ENCODE results near the gene BIN2.
"Not testable (repeated sequence)": the region's sequence is repeated elsewhere in the genome, so short reads cannot be mapped to it uniquely, and the experiment has no call there.

BIN2 gene

DNA sequence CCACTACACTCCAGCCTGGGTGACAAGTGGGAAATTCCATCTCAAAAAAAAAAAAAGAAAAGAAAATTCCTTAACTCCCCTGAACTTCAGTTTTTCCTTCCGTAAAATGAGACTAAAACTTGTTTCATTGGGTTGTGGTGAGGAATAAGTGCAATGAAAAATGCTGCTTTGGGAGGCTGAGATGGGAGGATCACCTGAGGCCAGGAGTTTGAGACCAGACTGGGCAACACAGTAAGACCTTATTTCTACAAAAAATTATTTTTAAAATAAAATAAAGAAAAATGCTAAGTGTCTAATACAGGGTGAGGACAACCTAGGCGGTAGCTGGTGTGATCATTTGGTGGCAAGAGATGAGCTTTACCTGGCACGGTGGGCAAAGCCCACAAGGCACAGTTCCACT is 60.6 kb downstream of the BIN2 start:
- no peaks in the 10 kb centered on the region for H3K36me3 ChIP-seq (ENCODE audit: insufficient read depth, low read length)
- H3K27ac ChIP-seq, result no peak overlapping the region
- no peak overlapping the region for H3K4me3 ChIP-seq
- H3K9ac ChIP-seq (ENCODE audit: insufficient read length), result no peak overlapping the region
- no peak for DNase-seq (ENCODE audit: low read depth, low spot score)
- H3K9me3 ChIP-seq (ENCODE audit: low read depth, low read length), result no peaks in the 10 kb centered on the region
- TF ChIP-seq FOXP2 (optimal IDR thresholded peaks at IDR 0.05; ENCODE audit: control extremely low read depth, extremely low read length, insufficient read depth) (no peak), EZH2 (IDR thresholded peaks at IDR 0.05) (no peak), POLR2AphosphoS5 (IDR thresholded peaks at IDR 0.05; ENCODE audit: borderline replicate concordance, low read depth, low read length) (no peak)

DNA sequence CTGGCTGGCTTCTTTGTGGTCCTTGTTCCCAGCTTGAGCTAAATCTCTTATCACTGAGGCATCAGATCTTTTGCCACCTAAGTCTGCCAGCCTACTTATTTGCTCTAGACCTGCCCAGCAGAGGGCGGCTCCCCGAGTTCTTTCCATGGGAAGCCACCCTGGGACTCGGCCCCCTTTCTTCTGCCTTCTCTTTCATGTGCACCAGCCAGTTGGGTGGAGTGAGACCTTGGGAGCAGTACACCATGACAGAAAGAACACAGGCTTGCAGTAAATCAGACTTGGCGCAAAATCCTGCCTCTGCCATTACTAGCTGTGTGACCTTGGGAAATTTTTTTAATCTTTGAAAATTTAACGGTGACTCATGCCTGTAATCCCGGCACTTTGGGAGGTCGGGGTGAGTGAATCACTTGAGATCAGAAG is 61.2 kb downstream of the BIN2 start:
- no peak overlapping the region for H3K27ac ChIP-seq
- no peaks in the 10 kb centered on the region for H3K36me3 ChIP-seq (ENCODE audit: insufficient read depth, low read length)
- H3K4me3 ChIP-seq, result no peak overlapping the region
- DNase-seq (ENCODE audit: low read depth, low spot score), result no peak
- H3K9me3 ChIP-seq (ENCODE audit: low read depth, low read length), result no peaks in the 10 kb centered on the region
- H3K9ac ChIP-seq (ENCODE audit: insufficient read length), result no peak overlapping the region
- no peak for TF ChIP-seq EZH2 (IDR thresholded peaks at IDR 0.05)
- no peak for TF ChIP-seq POLR2AphosphoS5 (IDR thresholded peaks at IDR 0.05; ENCODE audit: borderline replicate concordance, low read depth, low read length)
- no peak for TF ChIP-seq FOXP2 (optimal IDR thresholded peaks at IDR 0.05; ENCODE audit: control extremely low read depth, extremely low read length, insufficient read depth)

DNA sequence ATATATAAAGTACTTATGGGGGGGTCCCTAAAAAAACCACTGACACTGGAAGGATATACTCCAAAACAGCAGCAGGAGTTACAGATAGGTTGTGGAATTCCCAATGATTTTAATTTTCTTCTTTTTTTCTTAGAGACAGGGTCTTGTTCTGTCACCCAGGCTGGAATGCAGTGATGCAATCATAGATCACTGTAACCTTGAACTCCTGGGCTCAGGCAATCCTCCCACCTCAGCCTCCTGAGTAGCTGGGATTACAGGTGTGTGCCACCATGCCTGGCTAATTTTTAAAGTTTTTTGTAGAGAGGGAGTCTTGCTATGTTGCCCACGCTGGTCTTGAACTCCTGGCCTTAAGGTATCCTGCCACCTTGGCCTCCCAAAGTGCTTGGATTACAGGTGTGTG is 64.4 kb downstream of the BIN2 start:
- not testable (repeated sequence) for H3K4me3 ChIP-seq; H3K9ac ChIP-seq (ENCODE audit: insufficient read length); H3K27ac ChIP-seq; DNase-seq (ENCODE audit: low read depth, low spot score); H3K36me3 ChIP-seq (ENCODE audit: insufficient read depth, low read length); H3K9me3 ChIP-seq (ENCODE audit: low read depth, low read length)

DNA sequence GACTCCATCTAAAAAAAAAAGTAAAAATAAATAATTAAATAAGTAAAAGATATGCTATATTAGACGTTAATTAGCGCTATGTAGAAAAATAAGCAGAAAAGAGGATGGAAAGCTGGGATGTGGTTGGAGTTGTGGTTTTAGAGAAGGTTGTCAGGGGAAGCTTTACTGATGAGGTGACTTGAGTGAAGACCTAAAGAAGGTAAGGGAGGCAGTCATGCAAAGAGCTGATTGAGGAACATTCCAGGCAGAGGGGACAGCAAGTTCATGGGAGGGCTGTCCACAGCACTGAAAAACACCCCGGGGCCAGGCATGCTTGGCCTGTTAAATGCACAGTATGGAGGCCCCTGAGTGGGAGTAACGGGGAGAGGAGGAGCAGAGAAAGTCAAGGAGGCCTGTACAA is 69.4 kb downstream of the BIN2 start:
- Histone ChIP-seq H3K9ac (ENCODE audit: insufficient read length) (no peak overlapping the region), H3K36me3 (ENCODE audit: insufficient read depth, low read length) (no peaks in the 10 kb centered on the region), H3K9me3 (ENCODE audit: low read depth, low read length) (no peaks in the 10 kb centered on the region), H3K27ac (no peak overlapping the region), H3K4me3 (no peak overlapping the region)
- no peak for TF ChIP-seq FOXP2 (optimal IDR thresholded peaks at IDR 0.05; ENCODE audit: control extremely low read depth, extremely low read length, insufficient read depth)
- TF ChIP-seq EZH2 (IDR thresholded peaks at IDR 0.05), result no peak
- TF ChIP-seq POLR2AphosphoS5 (IDR thresholded peaks at IDR 0.05; ENCODE audit: borderline replicate concordance, low read depth, low read length), result no peak
- no peak for DNase-seq (ENCODE audit: low read depth, low spot score)

DNA sequence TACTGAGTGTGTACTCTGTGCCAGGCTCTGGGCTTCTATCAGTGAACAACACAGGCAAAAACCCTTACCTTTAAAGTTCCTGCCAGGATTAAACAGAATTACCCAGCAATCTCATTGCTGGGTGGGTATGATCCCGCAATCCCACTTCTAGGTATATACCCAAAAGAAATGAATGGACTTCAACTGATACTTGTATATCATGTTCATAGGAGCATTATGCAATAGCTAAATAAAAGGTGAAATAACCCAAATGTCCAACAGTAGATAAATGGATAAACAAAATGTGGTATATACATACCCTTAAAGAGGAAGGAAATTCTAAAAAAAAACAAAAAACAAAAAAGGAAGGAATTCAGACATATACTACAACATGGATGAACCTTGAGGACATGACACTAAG is 70.7 kb downstream of the BIN2 start:
- DNase-seq (ENCODE audit: low read depth, low spot score), result no peak
- no peak overlapping the region for H3K27ac ChIP-seq
- H3K36me3 ChIP-seq (ENCODE audit: insufficient read depth, low read length), result no peaks in the 10 kb centered on the region
- H3K9me3 ChIP-seq (ENCODE audit: low read depth, low read length), result no peaks in the 10 kb centered on the region
- H3K4me3 ChIP-seq, result no peak overlapping the region
- TF ChIP-seq FOXP2 (optimal IDR thresholded peaks at IDR 0.05; ENCODE audit: control extremely low read depth, extremely low read length, insufficient read depth), result no peak
- TF ChIP-seq EZH2 (IDR thresholded peaks at IDR 0.05), result no peak
- TF ChIP-seq POLR2AphosphoS5 (IDR thresholded peaks at IDR 0.05; ENCODE audit: borderline replicate concordance, low read depth, low read length), result no peak
- peak overlapping the region; percentile 35 for H3K9ac ChIP-seq (ENCODE audit: insufficient read length)

DNA sequence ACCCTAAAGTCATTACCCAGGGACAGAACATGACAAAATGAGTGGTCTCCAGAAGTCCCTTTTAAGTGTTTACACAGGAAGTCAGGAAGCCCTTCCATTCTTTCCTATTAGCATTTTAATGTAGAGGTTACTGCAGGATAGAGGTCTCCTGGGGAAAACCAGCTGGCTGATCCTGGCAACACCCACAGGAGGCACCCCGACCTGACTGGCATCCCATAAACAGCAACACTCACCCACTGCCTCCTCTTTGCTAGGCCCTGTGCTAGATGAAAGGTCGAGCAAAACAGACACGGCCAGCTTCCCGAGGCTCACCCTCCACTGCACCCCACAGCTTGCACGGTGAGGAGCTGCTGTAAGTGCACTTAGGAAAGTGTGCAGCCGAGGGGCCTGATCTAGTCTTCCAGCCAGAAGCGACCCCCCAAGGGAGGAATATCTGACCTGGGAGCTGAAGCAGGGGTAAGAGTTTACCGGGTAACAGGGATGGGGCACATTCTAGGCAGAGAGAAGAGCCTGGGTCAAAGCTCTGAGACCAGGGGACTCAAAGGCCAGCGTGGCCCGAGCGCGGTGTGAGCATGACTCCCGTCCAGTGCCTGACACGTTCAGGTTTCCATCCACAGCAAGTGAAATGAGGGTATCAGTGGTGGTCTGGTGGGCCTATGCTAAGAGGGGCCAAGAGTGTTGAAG is 76.3 kb downstream of the BIN2 start:
- Histone ChIP-seq H3K27ac (peak overlapping the region; percentile 96), H3K9me3 (ENCODE audit: low read depth, low read length) (no peaks in the 10 kb centered on the region), H3K9ac (ENCODE audit: insufficient read length) (no peak overlapping the region), H3K36me3 (ENCODE audit: insufficient read depth, low read length) (peaks cover 13% of the 10 kb centered on the region), H3K4me3 (peak overlapping the region; percentile 58)
- DNase-seq (ENCODE audit: low read depth, low spot score), result peak; percentile 50
- TF ChIP-seq FOXP2 (optimal IDR thresholded peaks at IDR 0.05; ENCODE audit: control extremely low read depth, extremely low read length, insufficient read depth), result no peak
- TF ChIP-seq POLR2AphosphoS5 (IDR thresholded peaks at IDR 0.05; ENCODE audit: borderline replicate concordance, low read depth, low read length), result peak; percentile 33; the same call in 1 of the 2 replicates

DNA sequence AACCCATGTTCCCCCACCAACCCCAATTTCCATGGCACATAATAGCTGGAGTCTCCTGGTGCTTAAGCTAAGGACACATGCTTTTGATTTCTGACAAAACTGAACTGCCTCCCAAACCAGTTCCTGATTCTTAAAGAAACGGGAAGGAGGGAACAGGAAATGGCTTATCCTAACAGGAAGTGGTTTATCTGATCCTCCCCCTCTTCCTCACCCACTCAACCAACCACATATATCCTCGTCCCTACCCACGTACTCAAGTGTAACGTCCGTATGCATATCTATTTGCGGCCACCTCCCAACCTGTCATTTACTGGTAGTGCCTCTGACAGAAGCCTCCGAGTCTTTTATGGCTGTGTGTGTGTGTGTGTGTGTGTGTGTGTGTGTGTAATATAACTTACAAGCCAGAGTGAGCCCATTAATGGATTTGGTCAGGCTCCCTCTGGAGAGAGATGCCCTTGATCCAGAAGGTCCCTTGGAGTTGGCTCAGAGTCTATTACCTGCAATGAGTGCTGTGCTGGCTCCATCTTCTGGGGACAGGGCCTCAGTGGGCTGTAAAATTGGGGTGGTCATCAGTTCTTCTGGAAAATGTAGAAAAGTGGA is 77.6 kb downstream of the BIN2 start:
- DNase-seq (ENCODE audit: low read depth, low spot score), result peak; percentile 86
- H3K27ac ChIP-seq, result peak overlapping the region; percentile 96

DNA sequence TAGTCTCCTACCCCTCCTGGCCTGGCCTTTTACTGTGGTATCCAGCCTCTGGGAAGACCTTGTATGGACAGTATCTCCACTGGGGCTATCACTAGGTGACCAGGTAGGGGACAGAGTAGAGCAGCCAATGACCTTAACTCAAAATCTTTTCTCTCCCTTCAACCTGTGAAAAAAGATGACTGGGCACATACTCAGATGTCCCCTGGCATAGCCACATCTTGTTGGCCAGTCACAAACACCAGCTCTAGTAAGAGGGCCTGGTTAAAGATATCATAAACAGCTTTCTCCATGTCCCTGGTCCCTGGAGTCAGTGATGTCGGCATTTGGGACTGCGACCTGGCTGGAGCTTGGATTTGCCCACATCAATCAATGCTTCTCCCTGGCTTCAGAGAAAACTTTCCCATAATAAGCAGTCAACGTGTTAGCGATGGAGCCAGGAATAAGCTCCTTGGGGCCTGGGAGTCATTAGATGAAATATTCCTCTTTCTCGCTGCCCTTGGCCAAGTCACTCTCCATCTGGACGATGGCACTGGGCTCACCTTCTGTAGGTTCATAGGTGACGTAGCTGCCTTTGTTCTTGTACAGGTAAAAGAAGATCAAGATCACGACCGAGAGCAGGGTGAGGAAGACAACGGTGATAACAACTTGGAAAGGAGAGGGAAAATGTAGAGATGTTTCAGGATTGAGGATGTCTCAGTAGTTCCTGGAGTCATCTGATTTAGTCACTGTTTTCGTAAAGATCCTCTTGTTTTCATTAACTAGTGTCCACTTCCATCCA is 78.3 kb downstream of the BIN2 start:
- H3K9ac ChIP-seq (ENCODE audit: insufficient read length), result no peak overlapping the region

More for the DNA sequence above, 77.6 kb downstream of the BIN2 start:
- TF ChIP-seq POLR2AphosphoS5 (IDR thresholded peaks at IDR 0.05; ENCODE audit: borderline replicate concordance, low read depth, low read length) (peak; percentile 81), EZH2 (IDR thresholded peaks at IDR 0.05) (no peak)
- Histone ChIP-seq H3K9ac (ENCODE audit: insufficient read length) (no peak overlapping the region), H3K9me3 (ENCODE audit: low read depth, low read length) (no peaks in the 10 kb centered on the region), H3K4me3 (peak overlapping the region; percentile 58), H3K36me3 (ENCODE audit: insufficient read depth, low read length) (peaks cover 24% of the 10 kb centered on the region)

More for the DNA sequence above, 78.3 kb downstream of the BIN2 start:
- peak overlapping the region; percentile 96 for H3K27ac ChIP-seq
- H3K4me3 ChIP-seq, result peak overlapping the region; percentile 58
- no peak for DNase-seq (ENCODE audit: low read depth, low spot score)
- TF ChIP-seq POLR2AphosphoS5 (IDR thresholded peaks at IDR 0.05; ENCODE audit: borderline replicate concordance, low read depth, low read length) (no peak), EZH2 (IDR thresholded peaks at IDR 0.05) (no peak), FOXP2 (optimal IDR thresholded peaks at IDR 0.05; ENCODE audit: control extremely low read depth, extremely low read length, insufficient read depth) (no peak)
- H3K9me3 ChIP-seq (ENCODE audit: low read depth, low read length), result no peaks in the 10 kb centered on the region
- peaks cover 31% of the 10 kb centered on the region for H3K36me3 ChIP-seq (ENCODE audit: insufficient read depth, low read length)
